HG03575 (cell line): Measurements from ENCODE around the gene TSFM.

Source experiments
- ATAC-seq: cut with Tn5 transposase; IDR thresholded peaks from one replicate; pipeline ENCODE4 v1.9.1; 2021; ENCODE audit not compliant: unreplicated experiment, insufficient number of reproducible peaks, low FRiP score; ENCODE audit errors: extremely low read depth

Gene TSFM

GRCh38 chr12:57841445-57841844 is 58.9 kb downstream of the TSFM start:
- ATAC-seq, result no peak

DNA sequence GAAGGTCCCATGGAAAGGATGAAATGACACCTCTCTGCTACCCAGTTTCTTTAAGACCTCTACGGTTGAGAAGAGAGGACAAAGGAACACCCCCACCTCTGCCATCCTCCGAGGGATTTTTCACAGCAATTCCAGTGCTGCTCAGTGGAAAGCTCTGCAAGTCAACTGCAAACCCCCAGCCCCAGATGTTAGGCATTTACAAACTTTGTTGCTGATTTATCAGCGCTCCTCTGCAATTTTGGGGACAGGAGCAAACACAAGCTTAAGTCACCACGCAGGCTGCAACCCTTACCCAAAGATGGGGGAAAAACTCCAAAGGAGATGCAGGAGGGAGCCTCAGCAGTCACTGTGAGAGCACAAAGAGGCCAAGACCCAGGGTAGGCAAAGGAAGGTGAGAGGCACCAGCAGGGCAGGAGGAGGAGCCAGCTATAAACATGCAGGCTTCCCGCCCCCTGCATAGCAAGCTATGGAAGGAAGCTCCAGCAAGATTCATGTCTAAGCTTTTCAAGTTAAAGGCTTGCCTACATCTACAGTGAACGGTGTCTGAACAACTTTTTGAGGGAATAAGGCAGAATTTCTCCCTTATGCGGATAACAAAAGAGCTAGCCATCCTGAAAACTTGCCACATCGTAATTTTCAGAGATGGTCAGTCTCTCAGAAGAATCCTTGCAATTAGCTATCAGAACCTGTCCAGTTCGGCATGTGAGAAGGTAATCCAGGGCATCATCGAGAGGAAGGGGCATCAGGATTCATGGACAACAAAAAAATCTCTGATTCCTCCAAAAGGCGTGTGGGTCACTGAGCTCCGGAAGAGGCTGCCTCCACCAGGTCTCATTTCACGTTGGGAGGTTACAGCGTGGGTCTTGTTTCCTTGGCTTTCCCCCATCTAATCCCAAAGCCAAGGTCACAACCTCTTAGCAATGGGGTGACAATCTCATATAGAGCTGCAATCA is 60.0 kb downstream of the TSFM start:
- no peak for ATAC-seq

DNA sequence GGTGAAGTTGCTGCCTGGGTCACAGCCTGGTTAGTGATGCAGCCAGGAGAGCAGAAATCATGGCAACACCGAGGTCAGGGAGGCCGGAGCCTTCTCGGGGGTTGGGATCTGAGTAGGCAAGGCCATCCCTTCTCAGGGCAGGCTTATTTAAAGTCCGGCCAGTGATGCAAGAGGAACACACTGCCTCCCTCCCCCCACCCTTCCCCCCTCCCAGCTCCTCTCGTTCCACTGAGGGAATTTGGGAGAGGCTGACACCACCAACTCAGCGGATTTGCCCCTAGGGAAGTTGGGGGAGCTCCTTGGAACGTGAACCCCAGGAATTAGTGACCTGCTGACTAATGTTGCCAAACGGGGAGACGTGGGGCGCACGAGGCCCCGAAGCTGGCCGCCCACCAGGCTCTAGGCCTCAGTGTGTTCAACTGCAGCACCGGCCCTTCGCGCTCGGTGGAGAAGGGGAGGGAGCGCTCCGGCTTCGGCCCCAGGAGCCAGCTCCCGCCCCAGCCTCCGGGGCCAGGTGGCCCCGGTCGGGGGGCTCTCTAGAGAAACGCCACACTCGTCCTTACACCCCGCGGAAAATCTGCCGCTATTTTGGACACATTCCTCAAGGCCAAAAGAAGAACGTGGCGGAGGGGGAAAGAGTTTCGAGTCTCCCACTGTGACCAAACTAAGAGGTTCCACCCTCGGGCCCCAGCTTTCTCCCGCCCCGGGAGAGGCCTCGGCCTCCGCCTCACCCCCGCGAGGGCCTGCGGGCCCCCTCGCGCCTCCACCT is 62.3 kb downstream of the TSFM start:
- ATAC-seq, result no peak

GRCh38 chr12:57845478-57846284 is 63.1 kb downstream of the TSFM start:
- no peak for ATAC-seq

- ATAC-seq, result no peak
Observed at GRCh38 chr12:57846285-57846576, 63.6 kb downstream of the TSFM start.

GRCh38 chr12:57846577-57847319 is 64.2 kb downstream of the TSFM start, which contains the start of gene CTDSP2:
Gene CTDSP2 (minus strand): TSS chr12:57846729. CDS start chr12:57846435, 294 bp downstream.
- no peak for ATAC-seq
